Lower lobe of right lung (tissue), 2 donors: ENCODE measurements around the gene ATOH1. TPM values are rescaled to one million over a fixed set of nuclear protein-coding genes. Genes with fewer than 3 reads are reported as not detected.

Experiments
- ATAC-seq, 2 donors: fragments of 200-7000 bp; cut with Tn5 transposase; one replicate each; pipeline ENCODE4 v1.9.1; 2020 to 2022; ENCODE audit warnings: mild to moderate bottlenecking in 2 of 2, moderate library complexity in 2 of 2
- DNase-seq: peaks from one replicate; pipeline ENCODE4 v3.0.0-alpha.2; 2020
- H3K27ac ChIP-seq: fragments of 200-600 bp; one replicate; pipeline ENCODE4 v1.8.0; 2022
- H3K27me3 ChIP-seq: fragments of 200-600 bp; one replicate; pipeline ENCODE4 v1.8.0; 2022; ENCODE audit warnings: low read depth
- H3K36me3 ChIP-seq: fragments of 200-600 bp; one replicate; pipeline ENCODE4 v1.8.0; 2022; ENCODE audit warnings: mild to moderate bottlenecking
- H3K4me1 ChIP-seq: fragments of 200-600 bp; one replicate; pipeline ENCODE4 v1.8.0; 2022
- H3K4me3 ChIP-seq: fragments of 200-600 bp; one replicate; pipeline ENCODE4 v1.8.0; 2022; ENCODE audit warnings: mild to moderate bottlenecking
- H3K9me3 ChIP-seq: fragments of 200-600 bp; one replicate; pipeline ENCODE4 v1.8.0; 2022
- CTCF ChIP-seq: fragments of 200-600 bp; IDR thresholded peaks from one replicate; pipeline ENCODE4 v1.8.0; 2022; ENCODE audit warnings: antibody characterized with exemption, mild to moderate bottlenecking
- intact Hi-C: fragments of 100-400 bp; cut with DNase I; formaldehyde crosslinking; loops from one replicate; pipeline ENCODE4 v1.11.0; 2022
- total RNA-seq: library from RNA; stranded (reverse); fragmentation: NEBNext Ultra II Directional; extraction: Animal tissue kit (Norgen Biotek cat#: 25700); gene quantifications from one replicate; pipeline ENCODE4 v1.2.1, GENCODE V29; 2021
- donor health status: DM: no; HTN: yes; CAD: no; lungs with severe emphysema.

Gene ATOH1
- total RNA-seq, 1 donor from 2014 or later = not detected

DNA sequence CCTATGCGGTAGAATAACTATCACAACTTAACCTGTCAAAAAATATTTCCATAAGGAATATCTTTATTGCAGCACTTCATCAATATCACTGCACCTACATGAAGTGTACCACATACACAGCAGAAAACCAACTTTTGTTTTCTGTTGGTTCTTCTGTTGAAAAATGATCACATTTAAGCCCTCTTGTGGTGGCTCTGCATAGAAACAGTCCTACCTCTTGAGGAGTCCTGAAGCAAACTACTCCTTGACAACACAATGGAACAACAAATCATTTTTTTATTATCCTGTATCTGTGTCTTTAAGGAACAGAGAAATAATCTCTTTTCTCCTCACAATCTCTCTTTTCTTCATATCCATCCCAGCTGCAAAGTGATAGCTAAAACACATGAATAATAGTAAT lies 39.8 kb upstream of the ATOH1 start:
- intact Hi-C loops = no loop called here
- TF ChIP-seq CTCF = no peak
- ATAC-seq (no peak), DNase-seq (no peak)
- Histone ChIP-seq H3K4me3 (no peak overlapping the region), H3K4me1 (no peaks in the 10 kb centered on the region), H3K9me3 (no peaks in the 10 kb centered on the region), H3K36me3 (no peaks in the 10 kb centered on the region), H3K27ac (no peak overlapping the region), H3K27me3 (no peaks in the 10 kb centered on the region)

- Histone ChIP-seq H3K27ac (no peak overlapping the region), H3K4me3 (no peak overlapping the region), H3K27me3 (no peaks in the 10 kb centered on the region), H3K9me3 (no peaks in the 10 kb centered on the region), H3K4me1 (no peaks in the 10 kb centered on the region), H3K36me3 (no peaks in the 10 kb centered on the region)
- ATAC-seq (peak; percentile 58 to 63), DNase-seq (peak; percentile 44)
- TF ChIP-seq CTCF = peak; percentile 76
- intact Hi-C loops = no loop called here
Observed at GRCh38 chr4:93791570-93792195, 36.9 kb upstream of the ATOH1 start.

DNA sequence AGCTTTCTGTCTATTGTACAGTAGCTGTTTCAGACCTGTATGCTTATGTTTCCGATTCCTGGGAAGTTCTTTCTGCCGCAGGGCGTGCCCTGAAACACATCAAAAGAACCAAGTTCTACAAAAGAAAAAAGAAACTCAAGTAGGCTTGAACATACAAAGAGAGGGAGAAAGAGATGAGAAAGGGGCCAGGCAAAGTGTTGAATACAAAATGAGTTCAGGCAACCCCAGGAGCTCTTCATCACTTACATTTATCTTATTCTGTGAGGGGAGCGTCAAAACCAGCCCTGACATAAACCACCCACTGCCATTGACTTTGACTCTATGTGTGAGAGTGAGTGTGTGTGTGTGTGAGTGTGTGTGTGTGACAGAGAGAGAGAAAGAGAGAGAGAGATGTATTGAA lies 26.5 kb upstream of the ATOH1 start:
- DNase-seq (no peak), ATAC-seq (no peak)
- no peak overlapping the region for H3K27ac ChIP-seq
- H3K27me3 ChIP-seq = no peaks in the 10 kb centered on the region
- intact Hi-C loops = no loop called here
- H3K4me1 ChIP-seq = no peaks in the 10 kb centered on the region
- no peak overlapping the region for H3K4me3 ChIP-seq
- no peaks in the 10 kb centered on the region for H3K9me3 ChIP-seq
- H3K36me3 ChIP-seq = no peaks in the 10 kb centered on the region
- TF ChIP-seq CTCF = no peak

DNA sequence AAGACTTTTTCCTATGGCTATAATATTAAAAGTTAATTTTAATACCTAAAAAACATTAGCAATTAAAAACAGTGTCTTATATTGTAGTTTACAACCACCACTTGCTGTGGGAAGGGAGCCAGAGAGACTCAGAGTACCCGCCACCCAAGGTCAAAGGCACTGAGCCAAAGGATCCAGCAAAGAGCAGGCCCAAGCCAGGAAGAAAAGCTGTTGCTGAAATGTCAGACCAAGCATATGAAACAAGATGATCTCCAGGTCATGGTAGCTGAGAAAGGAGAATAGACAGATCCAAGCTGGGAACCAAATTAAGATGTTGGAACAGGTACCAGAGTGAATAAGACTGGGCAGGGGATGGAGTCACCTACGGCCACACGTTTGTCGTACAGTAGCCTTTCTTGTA lies 18.8 kb upstream of the ATOH1 start:
- H3K36me3 ChIP-seq = no peaks in the 10 kb centered on the region
- DNase-seq (no peak), ATAC-seq (no peak)
- no peaks in the 10 kb centered on the region for H3K4me1 ChIP-seq
- TF ChIP-seq CTCF = no peak
- no peaks in the 10 kb centered on the region for H3K27me3 ChIP-seq
- no peak overlapping the region for H3K27ac ChIP-seq
- intact Hi-C loops = no loop called here
- no peak overlapping the region for H3K4me3 ChIP-seq
- H3K9me3 ChIP-seq = no peaks in the 10 kb centered on the region

DNA sequence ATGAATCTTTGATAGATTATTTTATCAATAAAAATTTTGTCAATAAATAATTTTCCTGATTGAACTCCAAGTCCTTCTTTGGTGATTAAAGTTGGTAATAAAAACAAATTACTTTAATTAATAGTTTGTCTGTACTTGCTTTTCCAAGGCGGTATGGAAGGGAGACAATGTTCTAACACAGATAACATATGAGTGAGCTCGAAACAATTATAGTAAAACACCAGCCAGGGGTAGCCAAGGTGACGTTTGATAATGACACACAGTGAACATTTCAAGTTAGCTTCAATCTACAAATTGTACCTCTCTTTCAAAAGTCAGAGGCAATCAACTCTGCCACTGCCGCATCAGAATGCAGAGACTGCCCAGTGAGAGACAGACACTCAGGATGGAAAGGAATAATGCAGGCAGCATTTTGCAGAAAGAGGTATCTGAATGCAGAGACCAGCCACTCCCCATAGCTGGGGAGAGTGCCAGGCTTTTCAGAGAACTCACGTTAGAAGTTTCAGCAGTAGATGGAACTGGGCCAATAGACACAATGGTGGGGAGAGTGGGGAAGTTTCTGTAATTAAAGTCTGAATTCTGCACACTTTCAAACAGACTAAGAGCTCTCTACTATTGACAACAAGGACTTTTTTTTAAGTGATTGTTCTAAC lies 18.1 kb upstream of the ATOH1 start:
- TF ChIP-seq CTCF = no peak
- no peak overlapping the region for H3K27ac ChIP-seq
- H3K9me3 ChIP-seq = no peaks in the 10 kb centered on the region
- DNase-seq (peak; percentile 47), ATAC-seq (peak; percentile 67 to 84)
- intact Hi-C loops = no loop called here
- H3K4me3 ChIP-seq = no peak overlapping the region
- no peaks in the 10 kb centered on the region for H3K36me3 ChIP-seq
- H3K27me3 ChIP-seq = no peaks in the 10 kb centered on the region
- H3K4me1 ChIP-seq = no peaks in the 10 kb centered on the region
